ENCODE data around the gene GALK2.
"Not testable (repeated sequence)": the region's sequence is repeated elsewhere in the genome, so short reads cannot be mapped to it uniquely, and the experiment has no call there.

The GALK2 gene

DNA sequence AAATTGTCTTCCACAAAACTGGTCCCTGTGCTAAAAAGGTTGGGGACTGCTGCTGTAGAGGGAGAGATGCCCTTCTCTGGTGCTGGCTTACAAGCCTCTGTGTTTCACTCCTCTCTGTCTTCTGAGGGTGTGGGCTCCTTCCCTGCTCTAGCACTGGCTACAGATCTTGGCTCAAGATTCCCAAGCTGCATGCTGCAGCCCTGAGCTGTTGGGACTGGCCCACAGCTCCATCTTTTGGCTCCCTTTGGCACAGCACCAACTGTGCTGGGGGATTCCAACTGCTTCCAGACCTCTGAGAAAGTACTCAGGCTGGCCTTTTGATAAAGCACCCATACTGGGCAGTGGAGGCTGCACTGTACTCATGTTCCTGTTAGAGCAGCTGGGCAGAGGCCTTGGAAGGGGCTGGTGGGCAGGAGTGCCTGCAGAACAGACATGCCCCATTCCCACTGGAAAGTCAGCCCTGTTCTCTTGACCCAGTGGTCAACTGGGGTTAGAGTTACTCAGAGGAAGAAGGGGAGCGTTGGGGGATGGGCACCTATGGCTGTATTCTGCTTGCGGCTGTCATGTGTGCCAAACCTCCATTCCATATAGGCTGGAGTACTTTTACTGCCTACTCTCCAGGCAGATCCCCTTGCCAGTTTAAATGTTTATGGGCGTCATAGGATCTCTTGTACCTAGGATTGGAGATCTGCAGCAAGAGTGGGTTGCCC, 55.7 kb downstream of the GALK2 start:
- no peak for DNase-seq

GRCh38 chr15:49227602-49228001, 57.6 kb downstream of the GALK2 start:
- no peak for DNase-seq

GRCh38 chr15:49229922-49230321, 59.9 kb downstream of the GALK2 start:
- DNase-seq = no peak

DNA sequence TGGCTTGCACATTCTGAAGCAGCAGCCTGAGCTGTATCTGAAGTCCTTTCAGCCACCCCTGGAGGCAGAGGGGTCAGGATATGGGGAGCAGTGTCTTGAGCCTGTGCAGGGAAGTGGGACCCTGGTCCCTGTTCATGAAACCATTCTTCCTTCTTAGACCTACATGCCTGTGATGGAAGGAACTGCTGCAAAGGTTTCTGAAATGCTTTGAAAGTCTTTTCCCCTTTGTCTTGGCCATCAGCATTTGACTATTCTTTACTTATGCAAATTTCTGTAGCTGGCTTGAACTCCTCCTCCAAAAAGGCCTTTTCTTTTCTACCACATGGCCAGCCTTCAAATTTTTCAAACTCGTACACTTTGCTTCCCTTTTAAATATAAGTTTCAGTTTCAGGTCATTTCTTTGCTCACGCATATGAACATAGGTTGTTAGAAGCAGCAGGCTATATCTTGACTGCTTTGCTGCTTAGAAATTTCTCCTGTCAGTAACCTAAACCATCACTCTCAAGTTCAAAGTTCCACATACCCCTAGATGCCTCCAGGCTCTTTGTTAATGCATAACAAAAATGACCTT, 62.3 kb downstream of the GALK2 start:
- no peak for DNase-seq

DNA sequence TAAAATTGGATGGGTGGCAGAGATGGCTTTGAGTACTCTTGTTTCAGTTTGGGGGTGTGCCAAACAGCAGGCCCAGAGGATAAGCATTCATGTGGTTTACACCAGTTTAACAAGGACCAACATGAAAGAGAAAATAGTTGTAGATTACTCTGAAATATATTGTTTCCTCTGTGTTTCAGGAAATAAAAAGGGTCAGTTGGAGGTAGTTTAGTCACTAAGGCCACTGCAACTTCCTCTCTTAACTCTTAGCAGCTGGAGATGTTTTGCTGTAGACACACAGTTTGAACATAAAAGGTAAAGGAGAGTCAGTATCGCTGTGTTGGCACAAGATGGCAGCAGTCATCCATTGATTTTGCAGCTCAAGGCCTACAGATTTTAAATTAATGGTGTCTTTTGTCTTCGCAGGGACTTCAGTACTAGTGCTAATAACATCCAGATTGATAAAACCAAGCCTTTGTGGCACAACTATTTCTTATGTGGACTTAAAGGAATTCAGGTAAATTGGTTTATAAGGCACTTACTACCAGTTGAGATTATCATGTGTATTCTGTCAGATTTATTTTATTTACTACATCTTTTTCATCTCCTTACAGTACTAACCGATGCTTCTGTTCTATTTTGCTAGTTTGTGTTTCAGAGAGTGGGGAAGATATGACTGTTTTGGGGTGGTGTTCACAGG, 65.5 kb downstream of the GALK2 start:
- peak; percentile 73 for DNase-seq

DNA sequence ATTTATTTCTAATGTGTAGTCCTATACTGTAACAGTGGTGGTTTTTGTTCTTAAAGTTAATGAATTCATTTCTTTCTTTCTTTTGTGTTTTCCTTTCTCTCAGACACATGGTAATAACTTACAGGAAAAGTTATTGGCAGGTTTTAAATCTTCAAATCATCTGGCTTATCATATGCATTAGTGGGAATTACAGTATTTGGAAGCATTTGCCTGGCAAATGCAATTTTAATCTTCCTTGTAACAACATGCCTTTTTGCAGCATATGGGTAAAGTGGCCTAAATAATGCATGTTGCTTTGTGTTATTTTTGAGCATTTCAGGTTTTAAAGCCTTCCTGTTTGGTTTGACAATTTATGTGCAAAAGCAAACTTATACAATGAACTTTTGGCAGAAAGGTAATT, 66.8 kb downstream of the GALK2 start:
- no peak for DNase-seq

GRCh38 chr15:49238342-49238741, 68.3 kb downstream of the GALK2 start:
- DNase-seq = no peak

DNA sequence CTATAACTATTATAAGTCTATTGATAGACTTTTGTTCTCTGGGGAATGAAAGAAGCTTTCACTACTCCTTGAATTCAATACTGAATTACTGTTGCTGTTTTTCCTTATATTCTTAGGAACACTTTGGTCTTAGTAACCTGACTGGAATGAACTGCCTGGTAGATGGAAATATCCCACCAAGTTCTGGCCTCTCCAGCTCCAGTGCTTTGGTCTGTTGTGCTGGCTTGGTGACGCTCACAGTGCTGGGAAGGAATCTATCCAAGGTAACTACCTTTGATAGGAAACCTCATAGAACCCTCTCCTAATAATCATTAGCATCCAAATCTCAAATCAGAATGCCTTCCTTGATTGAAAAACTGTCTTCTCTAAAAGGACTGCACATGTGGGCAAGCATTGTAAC, 69.1 kb downstream of the GALK2 start:
- no peak for DNase-seq

DNA sequence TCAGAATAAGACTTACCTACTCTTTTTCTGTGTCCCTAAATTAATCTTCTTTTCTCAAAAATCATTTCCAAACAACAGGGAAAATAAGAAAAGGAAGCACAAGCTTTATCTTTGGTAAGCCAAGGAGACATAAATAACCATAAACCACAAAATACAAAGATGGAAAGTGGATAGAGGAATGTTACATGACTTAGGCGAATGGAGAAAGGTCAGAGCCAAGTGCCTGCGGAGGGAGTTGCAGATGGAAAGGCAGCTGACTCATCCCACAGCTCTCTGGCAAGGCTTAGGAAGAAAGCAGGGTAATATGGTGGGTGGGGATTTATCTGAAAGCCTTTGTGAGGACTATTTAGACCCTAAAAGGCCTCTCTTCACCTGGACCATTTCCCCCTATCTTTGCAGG, 72.8 kb downstream of the GALK2 start:
- no peak for DNase-seq

GRCh38 chr15:49247556-49248110, 77.6 kb downstream of the GALK2 start:
- DNase-seq = no peak

GRCh38 chr15:49248291-49248690, 78.2 kb downstream of the GALK2 start:
- DNase-seq = no peak

GRCh38 chr15:49255966-49256759, 86.1 kb downstream of the GALK2 start:
- no peak for DNase-seq

GRCh38 chr15:49265117-49265516, 95.1 kb downstream of the GALK2 start:
- DNase-seq = not testable (repeated sequence)

GRCh38 chr15:49265911-49266310, 95.9 kb downstream of the GALK2 start:
- DNase-seq = no peak

DNA sequence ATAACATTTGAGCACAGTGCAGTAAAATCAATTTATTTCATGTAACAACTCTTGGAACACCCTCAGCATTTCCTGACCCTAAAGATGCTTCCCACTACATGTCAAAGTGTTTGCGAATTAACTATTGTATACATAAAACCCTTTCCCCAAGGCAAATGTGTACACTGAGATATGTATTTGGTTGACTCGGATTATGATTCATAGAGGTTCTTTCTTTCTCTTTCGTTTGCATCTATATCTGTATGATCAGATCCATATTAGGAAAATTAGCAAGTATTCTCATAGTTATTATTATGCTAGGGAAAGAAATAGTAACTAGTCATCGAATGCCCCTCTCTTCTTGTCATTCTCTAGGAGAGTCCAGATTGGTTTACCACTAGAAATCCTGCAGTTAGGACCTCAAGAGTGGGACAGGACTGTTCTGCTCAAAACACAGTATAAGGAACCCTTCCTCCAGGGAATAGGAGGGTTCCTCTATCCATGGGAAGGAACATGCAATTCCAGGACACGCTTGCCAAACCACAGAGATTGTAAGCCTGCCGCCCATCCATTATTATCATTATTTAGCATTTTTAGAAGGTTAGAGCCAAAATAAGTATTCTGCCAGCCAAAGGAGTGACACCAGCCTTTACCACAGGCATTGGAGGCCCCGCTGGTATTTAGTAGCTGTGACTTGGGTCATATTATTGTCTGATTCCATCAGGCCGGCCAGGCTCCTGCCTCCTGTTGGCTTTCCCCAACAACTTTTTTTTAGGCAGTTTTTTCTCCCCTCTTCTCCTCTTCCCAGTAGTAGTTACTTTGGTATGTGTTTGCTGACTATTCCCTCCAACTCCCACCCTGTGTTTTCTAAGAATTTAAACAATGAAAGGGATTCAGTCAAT, 100.7 kb downstream of the GALK2 start:
- no peak for DNase-seq

- no peak for DNase-seq
These were observed 103.8 kb downstream of the GALK2 start for GRCh38 chr15:49273734-49274318.

- DNase-seq = no peak
These were observed 108.7 kb downstream of the GALK2 start for GRCh38 chr15:49278751-49279150.

DNA sequence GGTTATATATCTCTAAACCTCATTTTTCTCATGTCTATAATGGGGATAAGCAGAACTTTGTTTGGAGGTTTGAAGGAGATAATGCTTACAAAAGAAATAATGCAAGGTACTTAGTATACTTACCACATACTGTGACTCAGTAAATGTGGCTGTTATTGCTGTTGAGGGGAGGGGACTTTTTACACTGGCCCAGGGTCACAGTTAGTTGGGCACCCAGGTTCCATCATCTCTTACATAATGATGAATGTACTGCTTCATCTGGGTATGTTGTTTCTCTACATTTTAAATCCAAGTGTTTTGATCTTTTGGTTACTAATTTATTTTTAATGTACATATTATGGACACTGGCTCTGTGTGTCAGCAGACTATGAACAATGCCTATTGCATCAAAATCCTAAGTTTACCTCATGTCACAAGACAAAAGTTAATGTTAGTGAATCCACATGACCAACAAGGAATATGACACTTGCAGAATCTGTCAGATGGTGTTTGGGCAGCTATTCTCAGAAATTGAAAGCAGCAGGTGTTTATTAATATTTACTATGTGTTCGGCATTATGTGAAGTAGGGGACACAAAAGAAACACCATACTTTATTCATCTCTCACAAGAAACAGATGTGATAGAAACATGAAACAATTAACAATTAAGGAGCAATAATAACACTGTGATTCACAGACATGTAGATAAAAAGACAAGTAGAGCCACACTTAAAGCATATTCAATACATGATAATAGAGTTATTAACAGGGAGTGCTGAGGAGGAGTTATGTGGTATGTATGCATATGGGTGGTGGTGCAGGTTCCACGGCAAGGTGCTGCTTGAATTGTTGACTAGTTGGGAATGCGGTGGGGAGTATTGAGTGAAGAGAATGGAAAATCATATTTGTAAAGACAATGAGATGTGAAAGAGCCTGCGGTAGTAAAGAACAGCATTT, 109.7 kb downstream of the GALK2 start:
- DNase-seq = no peak

- DNase-seq = no peak
These were observed 112.3 kb downstream of the GALK2 start for GRCh38 chr15:49282366-49282765.

DNA sequence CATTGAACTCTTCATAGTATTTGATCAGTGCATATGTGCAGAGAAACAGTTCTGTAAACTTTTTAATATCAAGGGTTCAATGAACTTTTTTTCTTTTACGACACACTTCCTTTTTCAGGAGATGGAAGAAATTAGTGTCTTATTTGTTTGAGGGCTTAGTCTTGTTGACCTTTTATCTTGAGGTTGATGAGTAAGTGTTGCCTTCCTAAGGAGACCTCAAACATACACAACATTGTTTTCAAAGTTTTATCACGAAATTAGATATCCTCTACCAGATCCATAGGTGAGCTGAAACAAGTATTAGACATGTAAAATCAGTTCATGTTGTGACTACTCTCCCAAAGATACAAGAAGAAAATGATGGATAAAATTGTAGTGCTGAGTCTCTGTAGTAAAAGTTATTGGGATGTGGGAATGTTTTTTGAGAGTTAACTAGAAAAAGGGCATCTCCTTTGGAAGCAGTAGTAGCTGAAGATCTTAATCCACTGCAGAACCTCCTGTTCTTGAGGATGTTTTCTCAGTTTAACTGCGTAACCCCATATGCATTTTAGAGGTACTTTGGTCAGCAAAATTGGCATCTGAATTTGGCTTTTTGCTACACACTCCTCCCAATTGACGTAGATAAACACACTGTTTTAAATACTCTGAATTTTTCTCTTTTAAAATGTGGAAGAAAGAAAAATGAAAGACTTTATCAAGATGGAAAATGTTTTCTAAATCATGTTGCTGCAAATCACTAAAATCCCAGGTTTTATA, 116.8 kb downstream of the GALK2 start:
- no peak for DNase-seq
